H4 (cell line): ENCODE results near the gene FAM168A. TPM values are rescaled to one million over a fixed set of nuclear protein-coding genes. Genes with fewer than 3 reads are reported as not detected.

Experiments
- DNase-seq: peaks from one replicate; pipeline ENCODE4 v3.0.0-alpha.2; 2015; ENCODE audit warnings: low spot score
- total RNA-seq: library from RNA; depleted of rRNA; stranded (reverse); fragments of >200 nt; shearing (Covaris generic); gene quantifications from 2 replicates; pipeline ENCODE4 v1.2.3, GENCODE V29; 2014; rRNA removed

Gene FAM168A, protein sequence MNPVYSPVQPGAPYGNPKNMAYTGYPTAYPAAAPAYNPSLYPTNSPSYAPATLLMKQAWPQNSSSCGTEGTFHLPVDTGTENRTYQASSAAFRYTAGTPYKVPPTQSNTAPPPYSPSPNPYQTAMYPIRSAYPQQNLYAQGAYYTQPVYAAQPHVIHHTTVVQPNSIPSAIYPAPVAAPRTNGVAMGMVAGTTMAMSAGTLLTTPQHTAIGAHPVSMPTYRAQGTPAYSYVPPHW
- 8.9 and 14.6 TPM in 2 replicates for total RNA-seq

DNA sequence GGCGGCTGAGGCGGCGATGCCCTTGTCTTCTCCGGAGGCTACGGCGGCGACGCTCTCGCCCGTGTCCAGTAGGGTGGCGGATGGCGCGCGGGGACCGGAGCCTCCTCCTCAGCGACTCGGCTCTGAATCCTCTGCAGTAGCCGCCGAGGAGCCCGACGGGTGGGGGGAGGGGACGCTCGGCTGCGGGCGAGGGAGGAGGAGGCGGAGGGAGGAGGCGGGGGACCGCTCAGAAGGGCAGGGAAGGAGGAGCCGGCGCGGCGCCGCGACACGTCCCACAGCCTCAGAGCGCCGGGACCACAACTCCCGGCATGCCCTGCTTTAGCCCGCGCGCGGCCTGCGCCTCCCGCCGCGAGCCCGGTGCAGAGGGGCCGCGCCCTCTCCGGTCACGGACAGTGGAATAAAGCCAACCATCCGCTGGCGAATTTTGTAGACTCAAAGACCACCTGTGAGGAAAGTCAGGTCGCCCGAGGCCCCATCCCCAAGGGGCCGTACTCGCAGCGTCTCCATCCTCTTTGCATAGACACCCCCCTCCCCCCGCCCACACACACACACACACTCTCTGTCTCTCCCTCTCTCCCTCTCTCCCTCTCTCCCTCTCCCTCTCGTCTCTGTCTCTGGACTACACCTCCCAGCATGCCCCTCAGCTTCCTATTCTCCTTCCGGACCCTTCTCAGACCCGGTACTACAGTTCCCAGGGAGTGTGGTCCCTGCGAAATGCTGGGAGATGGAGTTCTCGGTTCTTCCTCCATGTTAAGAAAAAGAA, at the start of gene FAM168A:
FAM168A (minus strand) TSS at position 157 of the 763 bp plus-strand sequence. CDS start 129,638 bp downstream, outside the sequence.
- peak; percentile 98 for DNase-seq

DNA sequence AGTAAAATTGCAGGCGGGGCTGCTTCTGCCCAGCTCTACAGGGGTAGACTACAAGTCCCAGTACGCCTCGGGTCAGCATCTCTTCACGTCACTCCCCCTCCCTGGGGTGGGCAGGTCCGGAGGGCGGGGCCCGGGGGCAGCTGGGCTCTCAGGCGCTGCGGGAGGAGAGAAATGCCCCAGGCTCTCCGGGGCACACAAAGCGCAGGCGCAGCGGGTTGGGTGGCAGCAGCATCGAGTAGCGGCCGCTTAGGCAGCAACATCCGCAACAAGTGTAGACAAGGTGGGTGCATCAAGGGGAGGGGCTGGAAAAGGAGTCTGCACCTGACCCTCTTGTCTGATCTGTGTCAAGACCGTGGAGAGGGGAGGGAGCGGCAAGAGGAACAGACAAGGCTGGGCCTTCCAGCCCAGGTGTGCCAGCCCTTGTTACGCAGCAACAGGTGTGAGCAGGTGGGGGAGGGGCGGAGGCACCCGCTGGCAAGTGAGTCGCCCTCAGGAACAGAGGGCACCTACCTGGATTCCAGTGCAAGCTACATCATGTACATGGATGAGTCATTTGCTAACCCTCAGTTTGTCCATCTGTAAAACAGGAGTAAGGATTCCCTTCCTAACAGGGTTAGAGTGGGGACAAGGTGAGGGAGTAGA, 49.7 kb upstream of the FAM168A start:
- DNase-seq, result no peak

GRCh38 chr11:73645972-73646631, 48.2 kb upstream of the FAM168A start, which contains the start of gene PLEKHB1:
Gene PLEKHB1, plus strand, starts transcription at chr11:73646581. Its CDS starts 28 bp downstream, at chr11:73646609.
- DNase-seq, result no peak

DNA sequence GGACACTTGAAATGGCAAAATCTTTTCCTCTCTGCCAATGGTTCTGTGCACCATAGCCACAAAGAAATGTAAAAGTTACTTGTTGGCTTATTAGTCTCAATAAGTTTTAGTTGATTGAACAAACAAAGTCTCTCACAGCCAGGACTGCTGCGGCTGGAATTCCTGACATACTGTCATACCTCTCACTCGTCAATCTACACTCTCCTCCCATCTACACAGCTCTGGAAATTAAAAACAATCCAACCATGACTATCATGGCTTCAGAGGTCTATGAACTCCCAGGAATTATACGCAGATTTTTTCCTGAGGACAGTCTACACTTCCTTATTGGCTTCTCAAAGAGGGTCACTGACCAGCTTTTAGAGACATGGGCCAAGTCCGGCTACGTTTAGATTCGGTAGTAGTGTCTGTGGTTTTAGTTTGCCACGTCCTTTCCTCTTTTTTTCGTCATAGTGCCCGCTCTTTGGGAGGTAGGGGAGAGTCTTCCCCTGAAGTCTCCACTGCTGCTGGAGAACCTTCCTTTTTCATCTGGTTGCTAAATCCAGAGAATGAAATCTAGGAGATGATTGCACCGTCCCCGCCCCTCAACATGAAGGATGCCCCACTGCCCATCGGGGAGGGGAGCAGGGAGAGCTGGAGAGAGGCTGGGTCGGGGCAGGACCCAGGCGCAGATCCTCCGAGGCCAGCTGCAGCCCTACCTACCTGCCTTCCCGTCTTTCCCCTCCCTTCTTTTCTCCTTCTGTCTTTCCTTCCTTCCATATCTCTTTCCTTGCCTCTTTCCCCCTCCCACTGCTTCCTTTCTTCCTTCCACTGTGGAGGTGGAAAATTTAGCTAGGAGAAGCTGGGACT, 47.4 kb upstream of the FAM168A start:
- DNase-seq, result no peak

DNA sequence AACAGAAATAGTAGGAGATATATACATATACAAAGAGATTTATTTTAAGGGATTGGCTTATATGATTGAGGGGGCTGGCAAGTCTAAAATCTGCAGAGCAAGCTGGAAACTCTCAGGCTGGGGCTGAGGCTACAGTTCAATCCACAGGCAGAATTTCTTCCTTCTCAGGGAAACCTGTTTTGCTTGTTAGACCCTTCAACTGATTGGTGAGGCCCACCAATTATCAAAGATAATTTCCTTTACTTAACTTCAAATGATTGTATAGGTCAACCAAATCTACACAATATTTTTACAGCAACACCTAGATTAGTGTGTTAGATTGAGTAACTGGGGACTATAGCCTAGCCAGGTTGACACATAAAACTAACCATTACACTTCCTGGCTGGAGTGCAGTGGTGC, 43.8 kb upstream of the FAM168A start:
- no peak for DNase-seq

- no peak for DNase-seq
Measured at GRCh38 chr11:73640592-73640991, 42.7 kb upstream of the FAM168A start.

DNA sequence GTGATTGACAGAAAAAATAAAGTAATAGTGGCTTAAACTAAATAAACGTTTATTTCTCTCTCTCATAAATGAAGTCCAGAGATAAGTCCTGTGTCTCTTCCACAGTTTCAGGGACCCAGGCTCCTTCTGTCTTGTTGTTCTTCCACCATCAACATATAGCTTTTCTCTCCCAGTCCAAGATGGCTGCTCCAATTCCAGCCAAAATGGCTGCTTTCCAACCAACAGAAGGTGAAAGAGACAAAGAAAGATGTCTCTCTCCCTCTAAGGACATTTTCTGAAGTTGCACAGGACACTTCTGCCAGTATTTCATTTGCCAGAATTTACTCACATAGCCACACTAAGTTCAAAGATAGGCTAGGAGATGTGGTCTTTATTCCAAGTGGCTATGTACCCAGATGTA, 39.1 kb upstream of the FAM168A start:
- DNase-seq, result no peak

- no peak for DNase-seq
Measured at GRCh38 chr11:73636249-73636648, 38.3 kb upstream of the FAM168A start.

DNA sequence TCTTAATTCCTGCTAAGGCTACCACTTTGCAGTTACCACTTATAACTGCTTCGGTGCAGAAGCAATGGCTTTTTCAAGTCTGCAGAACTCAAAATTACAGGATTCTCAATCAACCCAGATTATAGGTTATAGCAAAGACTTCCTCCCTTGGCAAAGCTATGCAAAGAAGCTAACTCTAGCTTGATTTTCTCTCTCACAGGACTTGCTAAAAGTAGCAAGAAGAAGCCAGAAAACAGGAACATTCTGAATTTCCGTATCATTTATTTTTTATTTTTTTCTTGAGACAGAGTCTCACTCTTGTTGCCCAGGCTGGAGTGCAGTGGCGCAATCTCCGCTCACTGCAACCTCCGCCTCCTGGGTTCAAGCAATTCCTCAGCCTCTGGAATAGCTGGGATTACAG, 37.8 kb upstream of the FAM168A start:
- DNase-seq, result no peak

- no peak for DNase-seq
Measured at GRCh38 chr11:73633999-73634398, 36.1 kb upstream of the FAM168A start.

DNA sequence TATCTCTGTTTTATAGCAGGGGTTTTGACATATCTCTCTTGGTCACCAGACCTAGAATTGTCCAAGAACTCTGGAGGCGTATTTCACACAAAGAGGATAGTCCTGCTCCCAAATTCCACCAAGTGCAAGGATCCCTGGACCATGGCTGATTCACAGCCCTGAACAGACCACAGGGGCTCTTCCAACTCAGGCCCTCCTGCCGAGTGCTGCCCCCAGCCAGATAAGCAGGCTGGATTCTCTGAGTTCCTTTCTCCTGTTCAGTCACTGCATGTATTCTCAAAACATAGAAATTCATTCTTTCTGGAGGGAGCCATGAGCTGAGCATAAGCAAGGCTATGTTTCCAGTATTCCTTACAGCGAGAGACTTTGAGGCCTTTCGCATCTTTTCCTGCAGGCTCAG, 35.1 kb upstream of the FAM168A start:
- no peak for DNase-seq

DNA sequence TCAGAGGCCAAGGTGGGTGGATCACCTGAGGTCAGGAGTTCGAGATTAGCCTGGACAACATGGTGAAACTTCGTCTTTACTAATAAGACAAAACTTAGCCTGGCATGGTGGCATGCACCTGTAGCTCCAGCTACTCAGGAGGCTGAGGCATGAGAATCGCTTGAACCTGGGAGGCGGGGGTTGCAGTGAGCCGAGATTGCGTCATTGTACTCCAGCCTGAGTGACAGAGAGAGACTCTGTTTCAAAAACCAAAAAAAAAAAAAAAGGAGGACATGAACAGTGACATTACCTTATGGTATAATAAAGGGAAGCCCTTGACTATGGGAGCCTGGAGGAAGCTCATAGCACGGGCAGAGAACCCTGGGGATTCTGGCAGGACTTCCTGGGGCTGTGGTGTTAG, 32.0 kb upstream of the FAM168A start:
- no peak for DNase-seq

GRCh38 chr11:73625696-73626318, 27.9 kb upstream of the FAM168A start:
- DNase-seq, result peak; percentile 43

DNA sequence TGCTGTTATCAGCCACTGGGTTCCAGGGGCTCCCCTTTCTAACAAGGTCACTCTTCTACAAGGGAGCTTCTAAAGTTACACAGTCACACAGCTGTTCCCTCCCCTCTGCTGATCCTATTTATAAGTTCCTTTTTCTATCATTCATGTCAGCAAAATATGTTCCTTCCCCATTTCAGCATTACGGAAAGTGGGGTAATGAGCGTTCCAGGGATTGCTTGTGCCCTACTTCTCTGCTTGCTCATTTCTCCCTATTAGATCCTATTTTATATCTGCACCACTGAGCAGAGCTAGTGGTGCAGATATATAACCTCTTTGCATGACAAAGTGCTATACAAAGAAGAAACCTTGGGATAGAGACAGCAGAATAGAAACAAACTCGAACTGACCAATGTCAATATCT, 25.8 kb upstream of the FAM168A start:
- DNase-seq, result no peak

DNA sequence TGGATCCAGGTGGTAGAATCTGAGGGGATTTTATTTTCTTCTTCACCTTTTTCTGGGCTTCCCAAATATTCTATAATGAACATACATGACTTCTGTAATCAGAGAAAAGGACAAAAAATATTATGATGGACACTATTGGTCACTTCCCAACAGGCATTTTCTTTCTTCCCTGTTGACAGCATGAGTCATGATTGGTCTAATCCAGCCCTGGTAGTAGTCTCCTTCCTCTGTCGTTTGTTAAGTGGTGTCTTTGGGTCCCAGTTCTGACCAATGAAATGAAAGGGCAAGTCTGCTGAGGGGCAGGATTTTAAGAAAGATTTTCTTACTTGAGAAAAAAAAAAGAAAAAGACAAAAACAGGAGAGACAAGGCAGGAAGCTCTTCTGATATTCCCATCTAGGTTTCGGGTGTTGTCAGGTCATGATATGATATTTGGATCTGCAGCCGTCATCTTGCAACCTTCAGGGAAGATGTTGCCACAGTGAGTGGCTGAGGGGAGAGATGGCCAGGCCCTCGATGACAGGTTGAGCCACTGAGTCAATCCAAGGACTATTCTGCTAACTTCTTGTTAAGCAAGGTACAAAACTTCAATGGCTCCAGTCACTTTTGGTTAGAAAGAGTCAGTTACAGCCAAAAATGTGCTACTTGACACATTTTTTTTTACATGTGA, 25.1 kb upstream of the FAM168A start:
- no peak for DNase-seq

DNA sequence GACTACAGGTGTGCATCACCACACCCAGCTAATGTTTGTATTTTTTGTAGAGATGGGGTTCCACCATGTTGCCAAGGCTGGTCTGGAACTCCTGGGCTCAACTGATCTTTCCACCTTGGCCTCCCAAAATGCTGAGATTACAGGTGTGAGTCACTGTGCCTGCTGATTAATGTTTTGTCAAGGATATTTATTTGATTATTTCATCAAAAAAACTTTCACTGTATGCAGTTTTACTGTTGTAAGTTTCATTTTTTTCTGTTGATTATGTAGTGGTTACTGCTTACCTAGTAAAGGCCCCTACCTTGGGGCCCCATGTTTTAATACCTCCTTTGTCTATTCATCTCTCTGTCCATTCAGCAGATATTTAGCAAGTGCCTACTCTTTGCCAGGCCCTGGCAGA, 16.7 kb upstream of the FAM168A start:
- DNase-seq, result no peak

- no peak for DNase-seq
Measured at GRCh38 chr11:73612601-73613140, 14.8 kb upstream of the FAM168A start.

- DNase-seq, result no peak
Measured at GRCh38 chr11:73598719-73599379, 937 bp upstream of the FAM168A start.

- DNase-seq, result no peak
Measured at GRCh38 chr11:73597336-73597955, 466 bp downstream of the FAM168A start.
